HG03025 (cell line): ENCODE data around the gene NEURL1B.

Experiments used
- ATAC-seq: cut with Tn5 transposase; IDR thresholded peaks from one replicate; pipeline ENCODE4 v1.9.1; 2021; ENCODE audit warnings: mild to moderate bottlenecking, moderate library complexity; ENCODE audit not compliant: unreplicated experiment, low FRiP score

Gene NEURL1B

DNA sequence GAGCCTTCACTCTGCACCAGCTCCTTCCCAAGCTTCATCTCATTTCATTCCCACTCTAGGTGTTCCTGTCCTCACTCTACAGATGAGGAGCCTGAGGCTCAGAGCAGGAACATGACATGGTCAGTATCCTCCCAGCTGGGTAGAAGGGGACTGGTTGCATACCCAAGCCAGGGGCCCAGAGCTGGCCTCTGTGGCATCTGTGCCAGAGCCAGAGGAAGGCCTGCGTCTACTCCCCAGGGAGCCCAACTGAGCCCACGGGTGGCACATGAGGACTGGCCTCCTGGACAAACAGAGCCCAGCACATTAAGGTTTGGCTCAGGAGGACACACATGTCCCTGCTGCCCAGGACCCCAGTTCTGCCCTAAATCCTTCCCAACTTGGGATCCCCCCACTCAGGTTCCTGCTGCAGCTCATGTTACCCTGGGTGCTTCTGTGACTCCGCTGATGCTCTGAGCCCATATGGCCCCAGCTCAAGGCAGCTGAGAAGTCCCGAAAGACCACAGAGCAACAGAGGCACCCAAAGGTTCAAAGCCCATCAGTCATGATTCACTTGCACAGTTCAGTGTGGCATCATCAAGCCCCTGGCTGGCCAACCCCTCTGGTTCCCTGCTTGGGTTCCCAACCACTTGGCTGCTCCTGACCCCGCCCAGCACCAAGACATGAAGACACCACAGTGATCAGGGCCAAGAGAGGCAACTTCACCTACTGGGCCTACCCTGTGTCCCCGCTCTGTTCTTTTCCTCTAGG, 8.5 kb upstream of the NEURL1B start:
- no peak for ATAC-seq

GRCh38 chr5:172633403-172633970, 7.6 kb upstream of the NEURL1B start:
- ATAC-seq = no peak

GRCh38 chr5:172634106-172634899, 6.8 kb upstream of the NEURL1B start:
- no peak for ATAC-seq

GRCh38 chr5:172635038-172635437, 6.0 kb upstream of the NEURL1B start:
- no peak for ATAC-seq

DNA sequence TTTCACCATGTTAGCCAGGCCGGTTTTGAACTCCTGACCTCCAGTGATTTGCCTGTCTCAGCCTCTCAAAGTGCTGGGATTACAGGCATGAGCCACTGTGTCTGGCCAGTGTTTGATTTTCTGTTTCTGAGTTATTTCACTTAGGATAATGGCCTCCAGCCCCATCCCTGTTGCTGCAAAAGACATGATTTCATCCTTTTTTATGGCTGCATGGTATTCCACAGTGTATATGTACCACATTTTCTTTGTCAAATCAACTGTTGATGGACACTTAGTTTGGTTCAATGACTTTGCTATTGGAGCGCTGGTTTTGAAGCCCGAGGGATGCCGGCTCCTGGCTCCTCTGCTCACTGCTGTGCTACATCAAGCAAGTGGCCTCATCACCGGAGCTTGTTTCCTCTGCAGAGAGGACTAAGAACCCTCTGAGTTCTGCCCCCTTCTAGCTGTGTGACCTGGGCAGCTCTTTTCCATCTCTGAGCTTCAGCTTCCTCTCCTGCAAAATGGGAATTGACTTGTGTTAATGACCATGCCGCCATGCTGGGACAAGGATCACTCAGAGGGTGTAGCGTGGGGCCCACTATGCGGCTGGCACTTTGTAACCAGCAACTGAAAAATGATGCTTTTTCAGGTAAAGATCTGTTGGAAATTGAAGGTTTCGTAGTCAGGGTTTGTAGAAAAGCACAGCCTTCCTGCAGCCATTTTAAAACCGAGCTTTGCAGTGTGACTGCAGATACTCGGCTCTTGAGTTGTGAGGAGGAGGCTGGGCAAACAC, 4.6 kb upstream of the NEURL1B start:
- ATAC-seq = no peak

DNA sequence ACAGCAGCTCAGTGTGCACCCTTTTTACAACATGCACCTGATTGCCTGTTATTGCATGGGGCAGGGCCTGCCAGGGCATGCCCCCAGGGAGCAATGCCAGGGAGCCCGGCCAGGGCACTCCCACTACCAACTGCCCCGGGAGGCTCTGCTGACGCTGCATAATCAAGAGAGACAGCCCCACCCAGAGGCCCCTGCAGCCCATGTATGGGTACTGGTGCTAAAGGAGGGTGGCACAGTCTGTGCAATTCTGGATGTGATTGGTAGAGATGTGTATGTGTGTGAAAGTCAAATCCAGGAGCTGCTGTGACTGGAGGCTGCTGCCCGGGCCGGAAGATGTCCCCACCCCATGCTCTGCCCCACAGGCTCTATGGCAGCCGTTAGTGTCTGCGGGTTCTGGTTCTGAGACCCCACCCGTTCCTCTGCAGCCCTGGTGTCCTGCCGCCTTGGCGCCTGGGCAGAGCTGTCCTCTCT, 3.9 kb upstream of the NEURL1B start:
- no peak for ATAC-seq

- no peak for ATAC-seq
Observed at GRCh38 chr5:172637740-172638139, 3.3 kb upstream of the NEURL1B start.

DNA sequence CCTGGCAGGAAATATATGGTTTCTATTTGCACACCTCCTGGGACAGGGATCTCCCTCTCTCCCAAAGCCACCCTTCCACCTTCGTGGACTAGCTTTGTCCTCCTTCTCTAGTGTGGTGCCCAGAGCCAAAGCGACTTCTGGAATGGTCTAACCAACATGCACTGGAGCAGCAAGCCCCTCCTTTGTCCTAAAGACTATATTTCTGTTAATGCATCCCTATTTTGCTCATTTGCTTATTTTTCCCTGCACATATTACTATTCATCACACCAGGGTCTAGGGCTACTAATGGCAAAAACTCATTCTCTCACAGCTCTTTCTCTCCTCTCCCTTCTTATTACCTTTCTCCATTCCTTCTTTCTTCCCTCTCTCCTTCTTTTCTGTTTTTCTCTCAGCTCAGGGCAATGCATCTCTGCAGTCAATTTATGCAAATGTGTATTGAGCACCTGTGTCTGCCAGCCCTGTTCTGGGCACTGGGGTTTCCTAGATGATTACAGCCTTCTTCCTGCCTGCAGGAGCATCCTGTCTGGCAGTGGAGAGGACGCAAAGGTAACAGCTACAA, 2.8 kb upstream of the NEURL1B start:
- no peak for ATAC-seq

DNA sequence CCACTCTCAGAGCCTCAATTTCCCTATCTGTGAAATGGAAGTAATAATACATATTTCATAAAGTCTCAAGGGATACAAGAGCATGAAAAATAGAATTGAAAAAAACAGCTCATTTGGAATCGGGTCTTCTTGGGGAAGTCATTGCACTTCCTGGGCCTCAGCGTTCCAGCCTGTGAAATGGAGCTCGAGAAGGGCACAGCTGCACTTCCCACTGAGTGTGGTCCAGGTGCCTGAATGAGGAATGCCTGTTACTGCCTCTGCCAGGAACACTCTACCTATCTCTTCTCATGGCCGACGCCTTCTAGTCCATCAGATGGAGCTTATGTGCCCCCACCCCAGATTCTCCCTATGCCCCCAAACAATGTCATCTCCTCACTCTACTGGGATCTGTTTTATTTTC, 924 bp upstream of the NEURL1B start:
- no peak for ATAC-seq

DNA sequence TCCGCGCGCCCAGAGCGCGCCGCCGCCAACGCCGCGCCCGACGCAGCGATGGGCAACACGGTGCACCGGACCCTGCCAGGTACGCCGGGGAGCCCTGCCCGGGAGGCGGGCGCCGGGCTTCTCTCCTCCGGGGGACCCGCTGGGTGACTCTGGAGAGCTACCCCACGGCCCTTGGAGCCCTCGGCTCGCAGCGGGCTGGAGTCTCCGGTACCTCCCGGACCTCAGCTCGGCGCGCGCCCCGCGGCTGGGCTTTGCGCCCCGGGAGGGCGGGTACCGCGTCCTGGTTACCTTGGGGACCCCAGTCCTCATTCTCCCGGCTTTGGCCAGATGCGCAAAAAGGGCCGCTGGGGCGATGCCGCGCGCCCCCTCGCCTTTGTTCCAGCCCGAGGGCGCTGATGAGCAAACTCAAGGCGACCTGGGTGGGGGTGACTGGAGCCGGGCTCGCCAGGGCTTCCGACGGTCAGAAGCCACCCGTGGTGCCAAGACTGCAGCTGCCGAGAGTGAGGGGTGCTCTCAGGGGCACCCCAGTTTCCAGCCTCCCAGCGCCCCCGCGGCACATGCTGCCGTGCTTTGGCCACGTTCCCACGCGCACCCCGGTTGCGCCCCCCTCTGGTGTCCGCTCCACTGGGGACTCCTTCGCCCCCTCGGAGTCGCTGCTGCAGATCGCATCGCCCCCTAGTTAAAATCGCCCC, 442 bp downstream of the NEURL1B start:
- ATAC-seq = no peak

- no peak for ATAC-seq
Observed at GRCh38 chr5:172642051-172642409, 967 bp downstream of the NEURL1B start.

DNA sequence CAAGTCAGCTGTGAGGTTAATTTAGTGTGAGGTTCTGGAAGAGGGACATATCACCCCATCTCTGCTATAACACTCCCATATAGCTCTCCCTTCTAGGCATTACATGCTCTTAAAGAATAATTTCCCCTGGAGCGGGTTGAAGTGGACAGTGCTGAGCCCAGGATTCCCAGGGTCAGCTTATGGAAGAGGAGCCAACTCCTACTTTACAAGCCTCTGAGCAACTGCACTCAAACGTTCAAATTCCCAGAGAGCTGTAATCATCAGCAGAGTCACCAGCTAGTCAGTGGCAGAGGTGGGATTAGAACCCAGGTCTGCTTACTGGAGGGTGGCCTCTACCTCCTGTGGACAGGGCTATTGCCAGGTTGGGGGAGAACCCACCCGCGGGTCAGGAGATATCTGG, 1.4 kb downstream of the NEURL1B start:
- no peak for ATAC-seq

- ATAC-seq = no peak
Observed at GRCh38 chr5:172642926-172643871, 2.1 kb downstream of the NEURL1B start.

GRCh38 chr5:172644266-172644665, 3.2 kb downstream of the NEURL1B start:
- ATAC-seq = no peak

- ATAC-seq = no peak
Observed at GRCh38 chr5:172644711-172645110, 3.6 kb downstream of the NEURL1B start.

GRCh38 chr5:172645271-172646055, 4.4 kb downstream of the NEURL1B start:
- ATAC-seq = no peak

DNA sequence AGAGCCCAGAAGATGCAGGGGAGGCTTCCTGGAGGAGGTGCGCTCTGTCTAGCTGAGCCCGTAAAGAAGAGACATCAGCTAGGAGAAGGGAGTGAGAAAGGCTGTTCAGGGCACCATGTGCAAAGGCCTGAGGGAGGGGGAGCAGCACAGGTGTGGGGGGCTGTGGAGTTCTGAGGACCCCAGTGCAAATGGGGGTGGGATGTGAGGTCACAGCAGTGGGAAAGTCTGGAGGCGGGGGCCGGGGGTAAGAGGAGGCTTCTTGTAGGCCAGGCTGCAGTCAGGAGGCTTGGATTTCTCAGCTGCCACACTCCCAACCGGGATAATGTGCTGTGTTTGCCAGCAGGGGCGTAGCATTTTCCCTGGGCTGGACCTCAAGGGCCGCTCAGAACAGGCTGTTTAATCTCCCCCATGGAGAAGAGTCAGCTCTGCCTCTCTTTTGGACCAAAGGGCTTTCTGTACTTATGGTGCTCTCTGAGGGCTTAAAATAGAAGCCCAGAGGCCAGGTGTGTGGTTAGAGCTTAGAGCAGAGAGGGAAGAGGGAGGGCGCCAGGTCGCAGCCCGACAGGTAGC, 5.7 kb downstream of the NEURL1B start:
- ATAC-seq = no peak
